Activated T-helper 1 cell treated with anti-CD3 and anti-CD28 coated beads, Interleukin-2, amount 50 U/mL, for 16 hours (primary cell): ENCODE measurements around the gene HLA-E.

Source experiments
- DNase-seq, 2 donors: peaks; one replicate each; pipeline ENCODE4 v3.0.0-alpha.2; 2020; ENCODE audit warnings: low read depth in 1 of 2, low spot score in 1 of 2

Gene HLA-E

DNA sequence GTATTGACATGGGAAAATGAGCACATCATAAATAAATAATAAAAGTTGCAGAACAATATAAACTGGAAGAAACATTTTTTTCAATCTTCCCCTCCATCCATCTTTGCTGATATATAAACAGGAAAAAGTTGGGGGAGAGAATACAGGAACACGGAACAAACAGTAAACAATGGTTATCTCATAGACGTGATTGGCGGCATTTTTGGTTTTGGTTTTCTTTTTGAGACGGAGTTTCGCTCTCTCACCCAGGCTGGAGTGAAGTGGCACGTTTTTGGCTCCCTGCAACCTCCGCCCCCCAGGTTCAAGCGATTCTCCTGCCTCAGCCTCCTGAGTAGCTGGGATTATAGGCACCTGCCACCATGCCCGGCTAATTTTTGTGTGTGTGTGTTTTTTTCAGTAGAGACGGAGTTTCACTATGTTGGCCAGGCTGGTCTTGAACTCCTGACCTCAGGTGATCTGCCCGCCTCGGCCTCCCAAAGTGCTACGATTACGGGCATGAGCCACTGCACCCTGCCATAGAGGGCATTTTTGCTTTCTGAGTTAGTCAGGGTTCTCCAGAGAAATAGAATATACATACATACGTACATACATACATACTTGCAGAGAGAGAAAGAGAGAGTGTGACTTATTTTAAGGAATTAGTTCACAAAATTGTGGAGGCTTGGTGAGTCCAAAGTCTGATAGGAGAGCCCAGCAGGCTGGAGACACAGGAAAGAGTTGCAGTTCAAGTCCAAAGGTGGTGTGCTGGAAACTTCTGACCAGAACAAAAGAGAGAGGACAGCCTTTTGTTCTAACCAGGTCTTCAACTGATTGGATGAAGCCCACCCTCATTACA lies 44.4 kb downstream of the HLA-E start:
- no peak for DNase-seq

DNA sequence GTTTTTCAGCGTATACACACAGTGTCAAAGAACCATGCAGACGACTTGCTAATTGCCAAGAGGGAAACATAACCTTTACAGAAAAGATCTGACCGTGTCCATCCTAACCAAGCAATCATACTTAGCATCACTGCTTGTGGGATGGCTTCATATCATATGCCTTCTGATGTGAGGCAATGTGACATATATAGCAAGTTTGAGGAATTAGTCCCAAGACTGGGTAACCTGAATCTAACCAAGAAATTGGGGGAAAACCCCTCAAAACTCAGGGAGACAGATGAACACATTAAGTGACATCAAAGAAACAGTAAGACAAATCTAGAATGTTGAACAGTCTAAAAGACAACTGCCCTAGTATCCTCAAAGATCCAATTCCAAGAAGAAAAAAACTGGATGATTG lies 48.6 kb downstream of the HLA-E start:
- DNase-seq = no peak

DNA sequence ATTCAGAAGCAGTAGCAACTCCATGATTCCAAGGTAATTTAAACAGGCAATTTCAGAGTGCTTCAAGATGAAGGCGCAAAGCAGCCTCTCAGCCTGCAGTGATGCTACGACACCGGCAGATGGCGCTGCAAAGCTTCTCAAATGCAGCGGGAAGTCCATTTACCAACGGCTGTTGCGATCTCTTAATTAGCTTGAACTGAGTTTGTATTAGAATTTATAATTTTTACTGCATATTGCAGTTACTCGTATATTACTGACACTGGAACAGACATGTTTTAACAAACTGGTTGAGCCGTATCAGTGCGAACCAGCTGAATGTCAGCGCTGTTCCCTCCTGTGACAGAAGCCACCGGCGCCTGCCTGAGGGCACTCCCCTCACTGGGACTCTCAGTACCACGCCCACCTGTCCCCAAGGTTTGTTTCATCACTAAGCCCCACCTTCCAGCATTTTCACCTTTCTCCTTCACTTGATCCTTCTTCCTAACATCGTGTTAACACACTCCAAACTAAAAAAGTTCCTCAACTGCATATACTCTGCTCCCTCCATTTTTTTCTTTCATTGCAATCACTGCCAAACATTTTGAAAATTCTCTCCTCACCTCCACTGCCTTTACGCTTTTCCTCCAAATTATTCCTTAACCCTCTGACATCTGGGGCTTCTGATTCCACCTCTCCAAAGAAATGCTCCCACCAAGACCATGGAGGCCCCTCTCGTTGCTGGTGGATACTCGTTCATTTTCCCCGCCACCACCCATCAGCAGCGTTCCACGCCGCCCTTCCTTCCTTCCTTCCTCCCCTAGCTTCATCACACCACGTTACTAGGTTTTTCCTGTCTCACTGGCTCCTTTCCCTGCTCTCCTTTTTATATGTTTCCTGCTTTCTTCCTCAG lies 52.5 kb downstream of the HLA-E start:
- DNase-seq = peak; percentile 68 to 70

DNA sequence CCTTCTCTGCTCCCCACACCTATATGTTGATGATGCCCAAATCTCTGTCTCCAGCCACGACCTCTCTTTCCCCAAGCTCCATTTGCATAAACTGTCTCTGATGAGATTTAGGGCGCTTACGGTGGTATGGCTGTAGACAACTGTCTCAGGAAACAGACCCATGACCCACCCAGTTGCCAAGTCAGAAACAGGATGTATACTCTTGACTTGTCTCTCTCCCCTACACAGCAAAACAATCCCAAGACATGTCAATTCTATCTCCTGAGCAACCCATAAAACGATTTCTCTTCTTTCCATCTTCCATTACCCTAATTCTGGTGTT lies 53.1 kb downstream of the HLA-E start:
- DNase-seq = no peak

DNA sequence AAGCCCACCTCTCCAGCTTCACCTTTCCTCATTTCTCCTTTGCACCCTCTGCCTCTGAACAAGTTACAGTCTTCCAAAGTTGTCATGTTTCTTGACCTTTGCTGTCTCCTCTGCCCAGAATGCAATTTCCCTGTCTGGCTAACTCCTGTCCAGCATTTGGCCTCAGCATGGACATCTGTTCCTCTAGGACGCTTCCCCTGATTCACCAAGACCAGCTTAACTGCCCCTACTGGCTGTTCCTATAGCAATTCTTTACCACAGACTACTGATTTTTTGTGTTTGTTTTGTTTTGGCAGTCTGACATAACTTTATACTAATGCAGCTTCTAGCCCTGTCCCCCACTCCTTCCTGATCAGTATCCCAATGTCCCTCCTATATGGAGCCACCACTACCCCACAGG lies 53.6 kb downstream of the HLA-E start:
- no peak for DNase-seq
